ENCODE results near the gene CFAP61. TPM values are rescaled to one million over a fixed set of nuclear protein-coding genes. Genes with fewer than 3 reads are reported as not detected.

Gene CFAP61
- total RNA-seq, 1 donor from 2014 or later, result not detected

DNA sequence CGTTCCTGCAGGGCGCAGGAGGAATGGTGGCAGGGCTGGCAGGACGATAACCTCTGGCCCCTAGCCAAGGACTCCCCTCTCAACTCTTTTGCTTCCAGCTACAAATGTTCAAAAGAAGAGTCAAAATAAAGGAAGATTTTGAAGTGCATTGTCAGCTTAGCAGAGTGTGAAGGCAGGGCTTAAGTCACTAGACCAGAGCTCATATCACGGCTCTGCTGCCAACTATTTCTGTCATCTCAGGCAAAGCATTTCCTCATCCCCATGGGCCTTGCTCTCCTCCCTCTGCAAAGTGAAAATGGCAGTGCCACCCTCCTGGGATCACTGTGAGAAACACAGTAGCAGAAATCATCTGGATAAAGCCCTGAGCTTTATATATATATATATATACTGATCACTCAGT is 36.7 kb downstream of the CFAP61 start:
- TF ChIP-seq, protein P1, sequence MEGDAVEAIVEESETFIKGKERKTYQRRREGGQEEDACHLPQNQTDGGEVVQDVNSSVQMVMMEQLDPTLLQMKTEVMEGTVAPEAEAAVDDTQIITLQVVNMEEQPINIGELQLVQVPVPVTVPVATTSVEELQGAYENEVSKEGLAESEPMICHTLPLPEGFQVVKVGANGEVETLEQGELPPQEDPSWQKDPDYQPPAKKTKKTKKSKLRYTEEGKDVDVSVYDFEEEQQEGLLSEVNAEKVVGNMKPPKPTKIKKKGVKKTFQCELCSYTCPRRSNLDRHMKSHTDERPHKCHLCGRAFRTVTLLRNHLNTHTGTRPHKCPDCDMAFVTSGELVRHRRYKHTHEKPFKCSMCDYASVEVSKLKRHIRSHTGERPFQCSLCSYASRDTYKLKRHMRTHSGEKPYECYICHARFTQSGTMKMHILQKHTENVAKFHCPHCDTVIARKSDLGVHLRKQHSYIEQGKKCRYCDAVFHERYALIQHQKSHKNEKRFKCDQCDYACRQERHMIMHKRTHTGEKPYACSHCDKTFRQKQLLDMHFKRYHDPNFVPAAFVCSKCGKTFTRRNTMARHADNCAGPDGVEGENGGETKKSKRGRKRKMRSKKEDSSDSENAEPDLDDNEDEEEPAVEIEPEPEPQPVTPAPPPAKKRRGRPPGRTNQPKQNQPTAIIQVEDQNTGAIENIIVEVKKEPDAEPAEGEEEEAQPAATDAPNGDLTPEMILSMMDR (IDR thresholded peaks at IDR 0.05; ENCODE audit: insufficient read depth, low read depth, low read length), result no peak
- Mint-ChIP-seq H3K4me3 (ENCODE audit: unreplicated experiment) (no peak overlapping the region), H3K27ac (ENCODE audit: unreplicated experiment) (no peak overlapping the region), H3K27me3 (ENCODE audit: low read depth, unreplicated experiment) (peaks cover 19% of the 10 kb centered on the region), H3K9me3 (ENCODE audit: unreplicated experiment) (no peaks in the 10 kb centered on the region), H3K4me1 (ENCODE audit: low read depth, unreplicated experiment) (no peaks in the 10 kb centered on the region), H3K36me3 (ENCODE audit: low read depth, unreplicated experiment) (no peaks in the 10 kb centered on the region)
- no peak overlapping the region for H3K27ac ChIP-seq (ENCODE audit: low read depth, low read length)
- H3K4me2 ChIP-seq (ENCODE audit: low read length), result no peak overlapping the region
- no peak overlapping the region for H3K4me3 ChIP-seq (ENCODE audit: insufficient read depth, low read depth, low read length)
- no peaks in the 10 kb centered on the region for H3K36me3 ChIP-seq (ENCODE audit: insufficient read depth, low read length)
- H3K27me3 ChIP-seq (ENCODE audit: insufficient read depth, low read length), result no peaks in the 10 kb centered on the region
- no peak for DNase-seq (ENCODE audit: low read depth)
- no peaks in the 10 kb centered on the region for H3K79me2 ChIP-seq (ENCODE audit: insufficient read depth, low read length)
- H2AFZ ChIP-seq (ENCODE audit: low read depth, low read length), result no peak overlapping the region
- H3K4me1 ChIP-seq (ENCODE audit: insufficient read depth, low read length), result no peaks in the 10 kb centered on the region
- no peaks in the 10 kb centered on the region for H4K20me1 ChIP-seq (ENCODE audit: insufficient read depth, low read length)
- FAIRE-seq, result no peak
- no peak overlapping the region for H3K9ac ChIP-seq (ENCODE audit: low read length)
- H3K9me3 ChIP-seq (ENCODE audit: insufficient read depth, low read depth, low read length), result no peaks in the 10 kb centered on the region

DNA sequence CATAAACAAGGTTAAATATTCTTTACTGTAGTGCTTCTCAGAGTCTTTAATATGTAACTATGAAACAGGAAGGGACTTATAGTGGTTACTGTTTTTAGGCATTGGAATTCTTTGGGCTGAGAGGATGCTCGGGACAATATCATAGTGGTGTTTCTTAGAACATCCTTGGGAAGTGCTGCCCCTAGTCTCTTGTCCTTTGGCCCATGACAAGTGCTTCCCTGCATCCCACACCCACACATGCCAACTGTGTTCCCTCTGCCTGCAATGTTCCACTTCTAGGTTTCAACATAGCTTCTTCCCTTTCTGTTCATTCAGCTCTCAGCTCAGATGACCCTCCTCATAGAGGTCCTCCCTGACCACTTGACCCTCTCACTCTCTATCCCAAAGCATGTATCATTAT is 37.6 kb downstream of the CFAP61 start:
- TF ChIP-seq, protein P1 (IDR thresholded peaks at IDR 0.05; ENCODE audit: insufficient read depth, low read depth, low read length), result no peak
- TF ChIP-seq EZH2 (IDR thresholded peaks at IDR 0.05; ENCODE audit: insufficient read depth, low read length), result no peak
- no peak overlapping the region for H3K4me2 ChIP-seq (ENCODE audit: low read length)
- H3K27ac ChIP-seq (ENCODE audit: low read depth, low read length), result no peak overlapping the region
- no peaks in the 10 kb centered on the region for H3K36me3 Mint-ChIP-seq (ENCODE audit: low read depth, unreplicated experiment)
- no peaks in the 10 kb centered on the region for H3K9me3 Mint-ChIP-seq (ENCODE audit: unreplicated experiment)
- no peaks in the 10 kb centered on the region for H3K79me2 ChIP-seq (ENCODE audit: insufficient read depth, low read length)
- H3K36me3 ChIP-seq (ENCODE audit: insufficient read depth, low read length), result no peaks in the 10 kb centered on the region
- no peak overlapping the region for H3K4me3 Mint-ChIP-seq (ENCODE audit: unreplicated experiment)
- no peaks in the 10 kb centered on the region for H3K4me1 Mint-ChIP-seq (ENCODE audit: low read depth, unreplicated experiment)
- no peak overlapping the region for H2AFZ ChIP-seq (ENCODE audit: low read depth, low read length)
- no peak for DNase-seq (ENCODE audit: low read depth)
- H3K27me3 Mint-ChIP-seq (ENCODE audit: low read depth, unreplicated experiment), result peaks cover 16% of the 10 kb centered on the region
- no peak overlapping the region for H3K27ac Mint-ChIP-seq (ENCODE audit: unreplicated experiment)
- H3K9me3 ChIP-seq (ENCODE audit: insufficient read depth, low read depth, low read length), result no peaks in the 10 kb centered on the region
- no peaks in the 10 kb centered on the region for H3K4me1 ChIP-seq (ENCODE audit: insufficient read depth, low read length)
- no peak for FAIRE-seq
- no peaks in the 10 kb centered on the region for H4K20me1 ChIP-seq (ENCODE audit: insufficient read depth, low read length)
- no peaks in the 10 kb centered on the region for H3K27me3 ChIP-seq (ENCODE audit: insufficient read depth, low read length)
- H3K4me3 ChIP-seq (ENCODE audit: insufficient read depth, low read depth, low read length), result no peak overlapping the region
- no peak overlapping the region for H3K9ac ChIP-seq (ENCODE audit: low read length)

DNA sequence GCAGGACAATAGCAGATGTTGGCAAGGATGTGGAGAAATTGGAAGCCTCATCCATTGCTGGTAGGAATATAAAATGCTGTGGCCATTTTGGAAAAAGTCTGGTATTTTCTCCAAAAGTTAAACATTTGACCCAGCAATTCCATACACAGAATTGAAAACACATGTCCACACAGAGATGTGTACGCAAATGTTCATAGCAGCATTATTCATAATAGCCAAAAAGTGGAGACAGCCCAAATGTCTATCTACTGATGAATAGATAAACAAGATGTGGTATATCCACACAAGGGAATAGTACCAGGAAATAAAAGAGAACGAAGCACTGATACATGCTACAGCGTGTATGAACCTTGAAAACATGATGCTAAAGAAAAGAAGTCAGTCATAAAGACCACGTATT is 40.5 kb downstream of the CFAP61 start:
- Histone ChIP-seq H3K27ac (ENCODE audit: low read depth, low read length) (no peak overlapping the region), H3K79me2 (ENCODE audit: insufficient read depth, low read length) (no peaks in the 10 kb centered on the region), H3K27me3 (ENCODE audit: insufficient read depth, low read length) (no peaks in the 10 kb centered on the region), H3K4me3 (ENCODE audit: insufficient read depth, low read depth, low read length) (no peak overlapping the region), H2AFZ (ENCODE audit: low read depth, low read length) (no peak overlapping the region), H3K4me1 (ENCODE audit: insufficient read depth, low read length) (no peaks in the 10 kb centered on the region), H3K9ac (ENCODE audit: low read length) (no peak overlapping the region), H4K20me1 (ENCODE audit: insufficient read depth, low read length) (no peaks in the 10 kb centered on the region), H3K9me3 (ENCODE audit: insufficient read depth, low read depth, low read length) (no peaks in the 10 kb centered on the region), H3K4me2 (ENCODE audit: low read length) (no peak overlapping the region), H3K36me3 (ENCODE audit: insufficient read depth, low read length) (no peaks in the 10 kb centered on the region)
- Mint-ChIP-seq H3K4me1 (ENCODE audit: low read depth, unreplicated experiment) (no peaks in the 10 kb centered on the region), H3K4me3 (ENCODE audit: unreplicated experiment) (no peak overlapping the region), H3K36me3 (ENCODE audit: low read depth, unreplicated experiment) (no peaks in the 10 kb centered on the region), H3K9me3 (ENCODE audit: unreplicated experiment) (no peaks in the 10 kb centered on the region), H3K27me3 (ENCODE audit: low read depth, unreplicated experiment) (peaks cover 15% of the 10 kb centered on the region), H3K27ac (ENCODE audit: unreplicated experiment) (no peak overlapping the region)
- DNase-seq (ENCODE audit: low read depth) (no peak), FAIRE-seq (no peak)
- TF ChIP-seq, protein P1 (IDR thresholded peaks at IDR 0.05; ENCODE audit: insufficient read depth, low read depth, low read length), result no peak
- no peak for TF ChIP-seq EZH2 (IDR thresholded peaks at IDR 0.05; ENCODE audit: insufficient read depth, low read length)

All from astrocyte (in vitro differentiated cells and primary cell).